Daoy (cell line): ENCODE measurements around the gene TIAM1. TPM values are rescaled to one million over a fixed set of nuclear protein-coding genes. Genes with fewer than 3 reads are reported as not detected.

ENCODE experiments used
- DNase-seq: peaks from one replicate; pipeline ENCODE4 v3.0.0-alpha.2; 2015; ENCODE audit warnings: low read depth
- total RNA-seq: library from RNA; depleted of rRNA; stranded (reverse); fragments of >200 nt; shearing (Covaris generic); gene quantifications from 2 replicates; pipeline ENCODE4 v1.2.3, GENCODE V29; 2014

TIAM1 gene
- total RNA-seq, 1 experiment from 2014 or later = 17.8 TPM

- peak; percentile 60 for DNase-seq
These were observed 207.2 kb downstream of the TIAM1 start for GRCh38 chr21:31136891-31137290.

GRCh38 chr21:31135531-31136184 is 208.4 kb downstream of the TIAM1 start:
- no peak for DNase-seq

GRCh38 chr21:31133243-31133830 is 210.7 kb downstream of the TIAM1 start:
- DNase-seq = no peak

- no peak for DNase-seq
These were observed 211.4 kb downstream of the TIAM1 start for GRCh38 chr21:31132574-31133242.

GRCh38 chr21:31130821-31131220 is 213.2 kb downstream of the TIAM1 start:
- DNase-seq = no peak

GRCh38 chr21:31128234-31128633 is 215.8 kb downstream of the TIAM1 start:
- no peak for DNase-seq

GRCh38 chr21:31124010-31124409 is 220.1 kb downstream of the TIAM1 start:
- no peak for DNase-seq

GRCh38 chr21:31119199-31119598 is 224.9 kb downstream of the TIAM1 start:
- DNase-seq = no peak

- DNase-seq = peak; percentile 82
These were observed 226.7 kb downstream of the TIAM1 start for GRCh38 chr21:31117128-31117916.

- no peak for DNase-seq
These were observed 228.8 kb downstream of the TIAM1 start for GRCh38 chr21:31115249-31115648.

GRCh38 chr21:31111093-31111492 is 233.0 kb downstream of the TIAM1 start:
- DNase-seq = no peak

- DNase-seq = peak; percentile 29
These were observed 233.6 kb downstream of the TIAM1 start for GRCh38 chr21:31110430-31110829.

- DNase-seq = no peak
These were observed 236.2 kb downstream of the TIAM1 start for GRCh38 chr21:31107871-31108270.

GRCh38 chr21:31107176-31107785 is 236.8 kb downstream of the TIAM1 start:
- no peak for DNase-seq

- no peak for DNase-seq
These were observed 240.3 kb downstream of the TIAM1 start for GRCh38 chr21:31103571-31104265.

GRCh38 chr21:31103163-31103562 is 240.9 kb downstream of the TIAM1 start:
- no peak for DNase-seq

- no peak for DNase-seq
These were observed 244.9 kb downstream of the TIAM1 start for GRCh38 chr21:31099122-31099521.

GRCh38 chr21:31098576-31099005 is 245.5 kb downstream of the TIAM1 start:
- DNase-seq = peak; percentile 78

GRCh38 chr21:31092832-31093625 is 251.0 kb downstream of the TIAM1 start:
- DNase-seq = no peak

GRCh38 chr21:31090376-31090775 is 253.7 kb downstream of the TIAM1 start:
- no peak for DNase-seq

- DNase-seq = peak; percentile 21
These were observed 255.6 kb downstream of the TIAM1 start for GRCh38 chr21:31088474-31088751.
